HG03039 (cell line): ENCODE results near the gene HSF5.

Experiments
- ATAC-seq: cut with Tn5 transposase; IDR thresholded peaks from one replicate; pipeline ENCODE4 v1.9.1; 2021; ENCODE audit warnings: mild to moderate bottlenecking, moderate library complexity; ENCODE audit not compliant: unreplicated experiment

Gene HSF5

GRCh38 chr17:58388302-58389190 lies 99.7 kb downstream of the HSF5 start:
- no peak for ATAC-seq

- no peak for ATAC-seq
These were observed 100.4 kb downstream of the HSF5 start for GRCh38 chr17:58387834-58388233.

GRCh38 chr17:58386708-58387107 lies 101.5 kb downstream of the HSF5 start:
- ATAC-seq, result no peak

GRCh38 chr17:58385359-58385899 lies 102.8 kb downstream of the HSF5 start:
- ATAC-seq, result no peak

GRCh38 chr17:58384897-58385296 lies 103.3 kb downstream of the HSF5 start:
- ATAC-seq, result no peak

GRCh38 chr17:58383892-58384462 lies 104.2 kb downstream of the HSF5 start:
- ATAC-seq, result no peak

GRCh38 chr17:58382872-58383242 lies 105.4 kb downstream of the HSF5 start:
- ATAC-seq, result no peak

- ATAC-seq, result no peak
These were observed 105.9 kb downstream of the HSF5 start for GRCh38 chr17:58382108-58382871.

- no peak for ATAC-seq
These were observed 106.8 kb downstream of the HSF5 start for GRCh38 chr17:58381124-58382035.

- ATAC-seq, result no peak
These were observed 107.7 kb downstream of the HSF5 start for GRCh38 chr17:58380207-58381123.

GRCh38 chr17:58379511-58379824 lies 108.7 kb downstream of the HSF5 start:
- no peak for ATAC-seq

- no peak for ATAC-seq
These were observed 109.3 kb downstream of the HSF5 start for GRCh38 chr17:58378733-58379510.

- no peak for ATAC-seq
These were observed 110.5 kb downstream of the HSF5 start for GRCh38 chr17:58377661-58378060.

GRCh38 chr17:58377093-58377601 lies 111.1 kb downstream of the HSF5 start:
- ATAC-seq, result no peak

GRCh38 chr17:58376472-58377000 lies 111.7 kb downstream of the HSF5 start:
- ATAC-seq, result no peak

- ATAC-seq, result no peak
These were observed 112.4 kb downstream of the HSF5 start for GRCh38 chr17:58375811-58376210.

- ATAC-seq, result no peak
These were observed 113.0 kb downstream of the HSF5 start for GRCh38 chr17:58375256-58375655.

GRCh38 chr17:58373923-58374322 lies 114.3 kb downstream of the HSF5 start:
- ATAC-seq, result no peak
